GM12878 (cell line): ENCODE results near the gene EEIG2.

Experiments used
- CTCF ChIP-seq, 3 experiments: IDR thresholded peaks in 2 of 3; conservative IDR thresholded peaks in 1 of 3; 2 replicates each; pipeline ENCODE4 v1.5.1; 2011; ENCODE audit warnings: low read depth in 3 of 3, low read length in 3 of 3, mild to moderate bottlenecking in 3 of 3, control low read depth in 2 of 3, moderate library complexity in 2 of 3, inconsistent platforms in 1 of 3, mixed read lengths in 1 of 3; ENCODE audit not compliant: control insufficient read depth in 2 of 3, insufficient read depth in 1 of 3; ENCODE audit errors: extremely low read depth in 1 of 3
- HDGF ChIP-seq: fragments of 450-650 bp; IDR thresholded peaks from 2 replicates; pipeline ENCODE4 v1.6.1; 2016; ENCODE audit warnings: antibody characterized with exemption
- NFYA ChIP-seq: IDR thresholded peaks from 2 replicates; pipeline ENCODE4 v1.6.1; 2011; ENCODE audit warnings: low read depth, mild to moderate bottlenecking, low read length, improper control_type of control experiment, borderline replicate concordance
- PBX3 ChIP-seq: IDR thresholded peaks from 2 replicates; pipeline ENCODE4 v1.6.1; 2011; ENCODE audit warnings: mild to moderate bottlenecking, low read depth, low read length, moderate library complexity; ENCODE audit not compliant: insufficient replicate concordance
- SIN3A ChIP-seq: IDR thresholded peaks from 2 replicates; pipeline ENCODE4 v1.6.1; 2012; ENCODE audit warnings: low read depth, low read length, improper control_type of control experiment

- no peak for TF ChIP-seq SIN3A
- TF ChIP-seq CTCF (IDR thresholded peaks at IDR 0.05 in 2 of 3, conservative IDR thresholded peaks at IDR 0.05 in 1 of 3; ENCODE audit: control insufficient read depth in 2 of 3, extremely low read depth in 1 of 3, insufficient read depth in 1 of 3, low read depth in 3 of 3, low read length in 3 of 3), result no peak
- TF ChIP-seq NFYA, result no peak
- no peak for TF ChIP-seq HDGF
- no peak for TF ChIP-seq PBX3
Measured at GRCh38 chr1:108540977-108541376, 18.9 kb upstream of the EEIG2 start.
